Measurements from ENCODE around the gene PKP1.
A peak's percentile ranks its signal among the peaks of the same experiment; 100 is the strongest.

PKP1 gene

DNA sequence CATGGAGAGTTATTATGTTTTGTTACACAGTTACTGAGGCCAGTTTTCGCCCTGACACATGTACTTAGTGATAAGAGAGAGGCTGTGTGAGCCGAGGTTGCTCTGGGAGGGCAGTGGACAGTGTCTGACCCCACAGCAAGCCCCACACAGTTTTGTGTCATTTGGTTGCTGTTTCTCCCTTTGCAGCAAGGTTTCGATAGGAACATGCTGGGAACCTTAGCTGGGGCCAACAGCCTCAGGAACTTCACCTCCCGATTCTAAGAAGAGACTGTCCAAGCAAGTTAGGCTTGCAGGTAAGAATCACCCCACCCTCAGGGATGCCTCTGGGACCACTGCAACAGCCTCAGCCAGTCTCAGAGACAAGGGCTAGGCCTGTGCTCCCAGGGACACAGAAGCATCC is 45.3 kb downstream of the PKP1 start:
- no peak for DNase-seq (ENCODE audit: low read depth in 2 of 2)

DNA sequence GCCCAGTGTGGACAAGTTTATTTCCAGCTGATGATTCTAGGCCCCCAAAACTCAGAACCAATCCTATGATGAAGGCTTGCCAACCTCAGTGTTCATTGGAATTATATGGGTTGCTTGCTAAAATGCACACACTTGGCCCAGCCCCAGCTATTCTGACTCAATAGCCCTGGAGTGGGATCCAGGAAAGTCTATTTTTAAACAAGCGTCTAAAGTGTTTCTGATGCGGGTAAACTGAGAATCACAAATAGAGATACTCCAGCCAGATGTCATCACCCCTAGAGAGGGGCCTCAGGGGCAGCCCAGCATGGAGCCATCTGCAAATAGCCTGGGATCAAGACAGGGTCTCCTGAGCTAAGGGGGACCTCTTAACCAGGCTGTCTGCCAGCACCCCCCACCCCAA is 46.0 kb downstream of the PKP1 start:
- DNase-seq (ENCODE audit: low read depth in 2 of 2), result no peak

DNA sequence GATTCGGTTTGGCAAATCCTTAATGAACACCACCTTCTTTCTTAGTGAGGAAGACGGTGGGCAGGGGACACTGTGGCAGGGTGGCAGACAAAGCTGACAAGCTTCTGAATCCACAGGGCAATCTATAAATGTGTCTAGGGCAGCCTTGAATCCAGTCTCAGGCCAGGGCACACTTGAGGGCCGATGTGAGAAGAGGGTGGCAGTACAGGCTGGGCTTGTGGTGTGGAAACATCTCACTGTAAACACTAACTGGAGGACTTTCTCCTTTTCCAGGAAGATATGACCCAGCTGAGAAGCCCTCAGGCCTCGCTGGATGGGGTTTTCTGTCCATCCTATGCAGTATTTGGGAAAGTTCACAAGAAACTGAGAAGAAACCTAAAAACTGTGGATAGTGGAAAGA is 46.5 kb downstream of the PKP1 start:
- no peak for DNase-seq (ENCODE audit: low read depth in 2 of 2)

DNA sequence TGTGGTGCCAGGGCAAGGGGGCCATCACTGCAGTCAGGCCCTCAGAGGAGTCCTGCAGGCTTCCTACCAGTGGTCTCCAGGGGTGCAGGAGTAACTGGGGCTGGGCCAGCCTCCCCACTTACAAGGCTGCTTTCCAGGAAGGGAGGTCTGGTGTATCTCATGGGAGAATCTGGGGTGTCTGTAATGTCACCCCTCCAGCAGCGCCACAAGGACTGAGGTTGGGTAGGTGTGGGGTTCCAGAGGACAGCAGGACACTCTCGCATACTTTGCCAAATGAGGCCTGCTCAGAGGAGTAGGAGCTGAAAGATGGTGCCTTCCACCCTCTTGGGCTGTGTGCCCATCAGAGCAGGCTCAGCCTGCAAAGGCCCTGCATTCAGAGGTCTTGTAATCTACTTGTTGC is 47.2 kb downstream of the PKP1 start:
- no peak for DNase-seq (ENCODE audit: low read depth in 2 of 2)

- no peak for DNase-seq (ENCODE audit: low read depth in 2 of 2)
Measured at GRCh38 chr1:201331166-201331565, 47.9 kb downstream of the PKP1 start.

GRCh38 chr1:201332021-201332420 is 48.7 kb downstream of the PKP1 start:
- no peak for DNase-seq (ENCODE audit: low read depth in 2 of 2)

DNA sequence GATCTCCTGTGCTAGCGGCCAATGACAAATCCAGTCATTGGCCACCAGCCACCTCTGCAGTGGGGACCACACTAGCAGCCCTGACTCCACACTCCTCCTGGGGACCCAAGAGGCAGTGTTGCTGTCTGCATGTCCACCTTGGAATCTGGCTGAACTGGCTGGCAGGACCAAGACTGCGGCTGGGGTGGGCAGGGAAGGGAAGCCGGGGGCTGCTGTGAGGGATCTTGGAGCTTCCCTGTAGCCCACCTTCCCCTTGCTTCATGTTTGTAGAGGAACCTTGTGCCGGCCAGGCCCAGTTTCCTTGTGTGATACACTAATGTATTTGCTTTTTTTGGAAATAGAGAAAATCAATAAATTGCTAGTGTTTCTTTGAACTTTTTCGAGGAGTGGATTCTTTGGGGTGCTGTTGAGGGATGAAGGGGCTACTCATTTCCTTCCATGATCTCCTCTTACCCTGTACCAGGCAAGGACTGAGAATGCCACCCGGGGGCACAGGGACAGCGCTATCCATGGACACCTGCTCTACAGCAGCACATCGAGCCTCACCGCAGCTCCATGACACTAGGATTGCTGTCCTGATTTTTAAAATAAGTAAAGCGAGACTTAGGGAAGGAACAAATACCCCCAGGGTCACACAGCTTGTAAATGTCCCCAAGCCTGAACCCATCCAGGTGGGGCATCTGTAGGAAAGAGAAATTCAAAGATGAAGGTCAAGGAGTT is 49.5 kb downstream of the PKP1 start:
- DNase-seq (ENCODE audit: low read depth in 2 of 2), result no peak

GRCh38 chr1:201334325-201335173 is 51.2 kb downstream of the PKP1 start:
- no peak for DNase-seq (ENCODE audit: low read depth in 2 of 2)

- no peak for DNase-seq (ENCODE audit: low read depth in 2 of 2)
Measured at GRCh38 chr1:201335174-201335870, 52.0 kb downstream of the PKP1 start.

DNA sequence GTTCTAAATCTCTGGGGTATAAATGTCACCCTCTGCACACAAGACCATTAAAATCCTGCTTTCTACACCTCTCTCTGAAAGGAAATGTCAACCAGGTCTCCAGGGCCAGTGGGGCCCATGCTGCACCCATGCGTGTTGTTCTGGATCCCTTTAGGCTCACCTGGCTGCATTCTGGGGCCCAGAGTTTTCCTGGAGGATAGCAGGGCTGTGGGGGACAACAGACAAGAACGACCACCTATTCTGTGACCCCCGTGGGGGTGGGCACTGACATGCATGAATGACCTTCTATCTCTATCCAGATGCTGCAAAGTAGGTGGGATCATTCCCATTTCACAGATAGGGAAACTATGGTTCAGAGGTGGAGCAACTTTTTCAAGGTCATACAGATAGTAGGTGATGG is 52.6 kb downstream of the PKP1 start:
- no peak for DNase-seq (ENCODE audit: low read depth in 2 of 2)

GRCh38 chr1:201336711-201337450 is 53.6 kb downstream of the PKP1 start:
- DNase-seq (ENCODE audit: low read depth in 2 of 2), result no peak

DNA sequence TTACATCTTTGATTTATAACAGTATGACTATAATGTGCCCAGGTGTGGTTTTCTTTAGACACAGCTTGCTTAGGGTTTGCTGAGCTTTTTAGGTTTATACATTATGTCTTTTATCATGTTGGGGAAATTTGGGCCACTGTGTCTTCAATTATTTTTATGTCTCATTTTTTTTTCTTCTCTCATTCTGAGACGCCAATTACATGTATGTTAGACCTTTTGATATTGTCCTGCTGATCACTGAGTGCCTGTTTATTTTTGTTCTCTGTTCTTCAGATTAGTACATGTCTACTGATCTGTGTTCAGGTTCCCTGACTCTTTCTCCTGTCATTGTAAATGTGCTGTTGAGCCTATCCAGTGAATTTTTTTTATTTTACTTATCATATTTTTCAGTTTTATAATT is 58.1 kb downstream of the PKP1 start:
- no peak for DNase-seq (ENCODE audit: low read depth in 2 of 2)

DNA sequence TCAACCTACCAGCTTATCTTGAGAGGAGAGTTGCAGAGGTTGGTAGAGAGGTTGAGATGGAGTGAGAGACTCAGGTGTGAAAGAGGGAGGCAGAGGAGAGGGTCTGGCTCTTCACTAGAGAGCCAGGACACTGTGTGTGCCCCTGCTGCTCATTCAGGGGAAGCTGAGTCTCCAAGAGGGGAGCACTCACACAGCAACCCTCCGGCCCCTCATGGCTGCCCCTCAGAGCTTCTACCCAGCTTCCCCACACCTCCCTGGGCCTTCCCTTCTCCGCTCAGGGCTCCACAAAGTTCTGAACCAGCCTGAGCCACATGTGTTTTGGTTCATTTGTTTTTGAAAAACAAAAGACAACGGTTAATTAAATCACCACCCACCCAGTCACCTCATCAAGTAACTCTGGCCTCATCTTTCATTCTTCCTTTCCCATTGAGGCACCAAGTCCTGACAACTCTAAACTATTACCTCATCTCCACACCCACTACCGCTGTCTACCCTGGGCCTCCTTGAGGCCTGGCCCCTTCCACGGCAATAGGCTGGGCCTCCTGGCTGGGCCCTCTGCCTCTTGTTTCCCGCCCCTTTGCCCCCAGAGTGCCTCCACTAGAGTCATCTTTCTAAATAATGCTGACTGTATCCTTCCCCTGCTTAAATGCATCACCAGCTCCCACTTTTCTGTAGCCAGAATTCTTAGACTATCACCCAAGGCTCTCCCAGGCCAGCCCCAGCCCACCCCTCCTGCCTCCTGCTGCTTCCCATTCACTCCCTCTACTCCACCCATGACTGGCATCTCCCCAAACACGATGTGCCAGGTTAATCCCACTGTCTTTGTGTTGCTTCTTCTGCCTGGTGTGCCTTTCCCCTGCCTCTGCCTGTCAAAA is 61.1 kb downstream of the PKP1 start:
- DNase-seq (ENCODE audit: low read depth in 2 of 2), result no peak

GRCh38 chr1:201345081-201345355 is 61.7 kb downstream of the PKP1 start:
- DNase-seq (ENCODE audit: low read depth in 2 of 2), result no peak

GRCh38 chr1:201346337-201346939 is 63.1 kb downstream of the PKP1 start:
- no peak for DNase-seq (ENCODE audit: low read depth in 2 of 2)

GRCh38 chr1:201346987-201347386 is 63.7 kb downstream of the PKP1 start:
- DNase-seq (ENCODE audit: low read depth in 2 of 2), result no peak

DNA sequence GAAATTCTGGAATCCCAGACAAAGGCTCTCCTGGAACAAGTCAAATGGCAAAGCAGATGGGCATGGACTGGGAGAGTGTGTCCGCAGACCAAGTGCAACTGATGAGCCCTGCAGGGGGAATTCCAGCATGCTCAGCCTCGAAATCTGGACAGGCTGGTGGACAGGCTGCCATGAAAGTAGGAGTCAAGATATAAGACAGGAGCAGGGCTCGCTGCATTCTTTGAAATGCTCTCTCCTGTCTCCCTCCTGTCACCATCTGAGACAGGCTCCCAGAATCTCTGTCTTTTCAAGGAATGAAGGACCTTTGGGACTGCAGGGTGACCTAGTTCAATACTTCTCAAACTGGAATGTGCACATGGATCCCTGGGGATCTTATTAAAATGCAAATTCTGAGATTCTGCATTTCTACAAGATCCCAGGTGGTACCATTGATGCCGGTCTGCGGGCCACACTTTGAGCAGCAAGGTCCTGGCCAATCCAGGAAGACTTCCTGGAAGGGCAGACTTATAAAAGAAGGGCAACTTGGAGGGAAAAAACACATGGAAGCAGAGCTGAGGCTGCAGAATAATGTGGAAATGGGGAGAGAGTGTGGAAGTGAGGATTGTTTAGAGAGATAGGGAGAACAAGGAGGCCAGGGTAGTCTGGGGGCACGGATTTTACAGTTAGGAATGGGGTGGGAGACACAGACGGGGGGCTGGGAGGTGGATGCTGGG is 64.3 kb downstream of the PKP1 start:
- no peak for DNase-seq (ENCODE audit: low read depth in 2 of 2)

- DNase-seq (ENCODE audit: low read depth in 2 of 2), result peak; percentile 2
Measured at GRCh38 chr1:201348211-201348566, 64.9 kb downstream of the PKP1 start.

GRCh38 chr1:201349092-201349491 is 65.8 kb downstream of the PKP1 start:
- no peak for DNase-seq (ENCODE audit: low read depth in 2 of 2)

GRCh38 chr1:201350361-201350725 is 67.0 kb downstream of the PKP1 start:
- DNase-seq (ENCODE audit: low read depth in 2 of 2), result no peak

Measured in stimulated activated CD8-positive, alpha-beta memory T cell treated with anti-CD3 and anti-CD28 coated beads, Interleukin-15, amount 100 ng/mL, for 48 hours (primary cell).